ENCODE results near the gene GCFC2.

- TF ChIP-seq CEBPB (IDR thresholded peaks at IDR 0.05; ENCODE audit: low read depth) (no peak), CTCF (IDR thresholded peaks at IDR 0.05 in 2 of 3, conservative IDR thresholded peaks at IDR 0.05 in 1 of 3; ENCODE audit: borderline replicate concordance in 1 of 3, insufficient read depth in 1 of 3, low read depth in 2 of 3, low read length in 2 of 3) (no peak), ZBTB33 (IDR thresholded peaks at IDR 0.05; ENCODE audit: extremely low read depth, insufficient replicate concordance, low read length) (no peak), REST (IDR thresholded peaks at IDR 0.05; ENCODE audit: low read depth) (no peak)
Measured at GRCh38 chr2:75641587-75641986, 69.1 kb downstream of the GCFC2 start.

Data from HCT116 (cell line).